AG20443 (cell line): Measurements from ENCODE around the gene RAB12.

Source experiments
- DNase-seq: peaks from one replicate; pipeline ENCODE4 v3.0.0; 2012; ENCODE audit warnings: low spot score, mixed read lengths

RAB12 gene

GRCh38 chr18:8685141-8685913 lies 76.1 kb downstream of the RAB12 start:
- peak; percentile 85 for DNase-seq

GRCh38 chr18:8685914-8686216 lies 76.6 kb downstream of the RAB12 start:
- no peak for DNase-seq

- no peak for DNase-seq
Measured at GRCh38 chr18:8686611-8687010, 77.4 kb downstream of the RAB12 start.

- DNase-seq: no peak
Measured at GRCh38 chr18:8688216-8688800, 79.1 kb downstream of the RAB12 start.

GRCh38 chr18:8688816-8689215 lies 79.6 kb downstream of the RAB12 start:
- DNase-seq: no peak
